BLaER1 (cell line): ENCODE measurements around the gene GOLGA7B.

ENCODE experiments used
- H3K27ac ChIP-seq: shearing (Covaris generic); formaldehyde crosslinking; 2 replicates; pipeline ENCODE4 v1.8.1; 2022
- H3K27me3 ChIP-seq: shearing (Covaris generic); formaldehyde crosslinking; 2 replicates; pipeline ENCODE4 v1.8.1; 2022
- H3K36me3 ChIP-seq: shearing (Covaris generic); formaldehyde crosslinking; 2 replicates; pipeline ENCODE4 v1.8.1; 2022
- H3K4me1 ChIP-seq: shearing (Covaris generic); formaldehyde crosslinking; 2 replicates; pipeline ENCODE4 v1.8.1; 2022
- H3K4me2 ChIP-seq: shearing (Covaris generic); formaldehyde crosslinking; 2 replicates; pipeline ENCODE4 v1.8.1; 2022
- H3K4me3 ChIP-seq: shearing (Covaris generic); formaldehyde crosslinking; 2 replicates; pipeline ENCODE4 v1.8.1; 2022
- H3K9ac ChIP-seq: shearing (Covaris generic); formaldehyde crosslinking; 2 replicates; pipeline ENCODE4 v1.8.1; 2022
- H3K9me3 ChIP-seq: shearing (Covaris generic); formaldehyde crosslinking; 2 replicates; pipeline ENCODE4 v1.8.1; 2022
- H4K20me1 ChIP-seq: shearing (Covaris generic); formaldehyde crosslinking; 2 replicates; pipeline ENCODE4 v1.8.1; 2022
- Cebpa-rat ChIP-seq: shearing (Covaris generic); IDR thresholded peaks from 2 replicates; pipeline ENCODE4 v1.8.1; 2022

Gene GOLGA7B

DNA sequence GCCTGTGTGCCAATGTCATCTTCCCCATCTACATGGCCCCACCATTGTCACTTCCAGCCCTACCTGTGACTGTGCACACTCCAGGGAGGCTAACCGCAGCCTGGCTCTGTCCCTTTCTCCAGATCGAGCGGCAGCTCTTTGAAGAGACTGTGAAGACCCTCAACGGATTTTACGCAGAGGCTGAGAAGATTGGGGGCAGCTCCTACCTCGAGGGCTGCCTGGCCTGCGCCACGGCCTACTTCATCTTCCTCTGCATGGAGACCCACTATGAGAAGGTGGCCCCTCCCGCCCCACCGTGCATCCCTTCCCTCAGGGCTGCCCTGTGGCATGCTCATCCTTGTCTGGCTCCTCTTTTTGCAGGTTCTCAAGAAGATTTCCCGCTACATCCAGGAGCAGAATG lies 14.2 kb downstream of the GOLGA7B start:
- peaks cover 7% of the 10 kb centered on the region for H3K4me1 ChIP-seq
- no peaks in the 10 kb centered on the region for H3K36me3 ChIP-seq
- TF ChIP-seq Cebpa-rat, result no peak
- H3K9me3 ChIP-seq, result no peaks in the 10 kb centered on the region
- H3K9ac ChIP-seq, result no peak overlapping the region
- no peak overlapping the region for H3K4me3 ChIP-seq
- H3K27ac ChIP-seq, result no peak overlapping the region
- 0 out of 2 replicates have a peak, but pooled peaks cover 4% of the 10 kb centered on the region for H3K27me3 ChIP-seq
- H4K20me1 ChIP-seq, result peaks cover 5% of the 10 kb centered on the region; the same call in 1 of the 2 replicates
- H3K4me2 ChIP-seq, result no peak overlapping the region

DNA sequence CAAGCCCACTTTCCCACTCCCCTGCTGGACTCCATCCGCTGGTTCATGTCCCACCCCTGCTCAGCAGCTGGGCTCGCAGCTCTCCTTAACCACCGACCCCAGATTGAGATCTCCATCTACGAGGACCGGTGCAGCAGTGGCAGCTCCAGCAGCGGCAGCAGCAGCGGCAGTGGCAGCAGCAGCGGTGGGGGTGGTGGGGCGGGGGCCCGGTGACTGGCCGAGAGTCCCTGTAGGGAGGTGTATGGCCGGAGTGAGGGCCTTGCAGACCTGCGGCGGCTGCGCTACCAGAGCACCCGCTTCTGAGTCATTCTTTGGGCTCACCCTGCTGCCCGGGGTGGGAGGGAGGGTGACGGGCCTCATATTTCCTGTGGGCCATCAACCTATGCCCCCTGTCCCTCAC lies 15.8 kb downstream of the GOLGA7B start:
- Histone ChIP-seq H3K27me3 (0 out of 2 replicates have a peak, but pooled peaks cover 4% of the 10 kb centered on the region), H3K27ac (no peak overlapping the region), H3K9me3 (no peaks in the 10 kb centered on the region), H4K20me1 (peaks cover 5% of the 10 kb centered on the region; the same call in 1 of the 2 replicates), H3K4me3 (no peak overlapping the region), H3K9ac (no peak overlapping the region), H3K4me1 (peaks cover 22% of the 10 kb centered on the region), H3K36me3 (no peaks in the 10 kb centered on the region), H3K4me2 (no peak overlapping the region)
- TF ChIP-seq Cebpa-rat, result no peak

DNA sequence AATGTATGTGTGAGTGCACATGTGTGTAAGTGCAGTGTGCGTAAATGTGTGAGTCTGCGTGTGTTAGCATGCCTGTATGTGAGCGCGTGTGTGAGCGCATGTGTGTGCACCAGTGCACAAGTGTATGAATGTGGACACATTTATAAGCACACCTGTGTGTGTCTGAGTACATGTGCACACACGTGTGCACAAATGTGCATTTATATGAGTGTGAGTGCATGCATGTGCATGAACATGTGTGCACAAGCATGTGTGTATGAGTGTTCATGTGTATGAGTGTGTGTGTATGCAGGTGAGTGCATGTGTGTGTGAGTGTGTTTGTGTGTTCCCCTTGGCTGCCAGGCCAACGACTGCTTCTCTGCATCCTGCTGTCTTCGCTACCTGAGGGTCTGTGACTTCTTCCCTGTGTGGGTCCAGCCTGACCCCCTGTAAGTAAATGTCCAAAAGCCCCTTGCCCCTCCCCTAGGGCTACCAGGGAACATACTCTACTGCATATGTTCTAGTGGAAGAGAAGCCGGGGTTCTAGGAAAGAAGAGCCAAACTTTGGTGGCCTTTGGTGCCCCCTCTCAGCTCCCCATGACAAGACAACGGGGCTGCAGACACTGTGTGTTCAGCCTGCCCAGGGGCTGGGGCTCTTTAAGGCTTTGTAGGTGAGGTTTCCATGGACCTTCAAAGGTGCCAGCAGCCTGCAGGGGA lies 17.0 kb downstream of the GOLGA7B start:
- Histone ChIP-seq H3K4me3 (no peak overlapping the region), H3K27me3 (no peaks in the 10 kb centered on the region), H3K9ac (no peak overlapping the region), H4K20me1 (no peaks in the 10 kb centered on the region), H3K4me1 (peaks cover 22% of the 10 kb centered on the region), H3K4me2 (no peak overlapping the region), H3K36me3 (no peaks in the 10 kb centered on the region), H3K9me3 (no peaks in the 10 kb centered on the region), H3K27ac (no peak overlapping the region)
- TF ChIP-seq Cebpa-rat, result no peak

DNA sequence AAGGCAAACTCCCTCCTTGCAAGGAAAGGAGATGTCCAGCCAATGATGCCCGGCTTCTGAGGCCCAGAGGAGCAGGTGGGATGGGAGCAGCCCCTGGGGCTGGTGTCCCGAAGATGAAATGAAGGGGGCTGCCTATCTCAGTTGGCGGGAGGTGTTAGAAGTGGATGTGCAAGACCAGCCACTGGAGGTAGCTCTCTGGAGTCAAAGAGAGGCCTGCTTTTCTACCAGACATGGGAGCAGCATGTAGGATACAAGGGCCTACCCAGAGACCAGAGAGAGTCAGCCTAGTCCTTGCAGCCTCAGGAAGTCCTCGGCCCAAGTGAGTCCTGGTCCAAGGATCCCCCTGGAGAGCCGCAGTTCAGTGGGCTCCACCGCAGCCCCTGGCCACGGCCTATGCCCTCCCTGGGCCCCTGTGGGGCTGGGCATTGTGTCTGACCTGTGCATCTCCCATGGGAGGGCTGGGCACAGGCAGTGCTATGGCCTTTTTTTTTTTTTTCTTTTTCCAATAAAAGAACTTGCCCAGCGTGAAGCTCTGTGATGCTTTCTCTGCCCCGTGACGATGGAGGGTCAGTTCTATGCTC lies 17.7 kb downstream of the GOLGA7B start:
- TF ChIP-seq Cebpa-rat, result no peak
- no peak overlapping the region for H3K27ac ChIP-seq
- H3K27me3 ChIP-seq, result no peaks in the 10 kb centered on the region

DNA sequence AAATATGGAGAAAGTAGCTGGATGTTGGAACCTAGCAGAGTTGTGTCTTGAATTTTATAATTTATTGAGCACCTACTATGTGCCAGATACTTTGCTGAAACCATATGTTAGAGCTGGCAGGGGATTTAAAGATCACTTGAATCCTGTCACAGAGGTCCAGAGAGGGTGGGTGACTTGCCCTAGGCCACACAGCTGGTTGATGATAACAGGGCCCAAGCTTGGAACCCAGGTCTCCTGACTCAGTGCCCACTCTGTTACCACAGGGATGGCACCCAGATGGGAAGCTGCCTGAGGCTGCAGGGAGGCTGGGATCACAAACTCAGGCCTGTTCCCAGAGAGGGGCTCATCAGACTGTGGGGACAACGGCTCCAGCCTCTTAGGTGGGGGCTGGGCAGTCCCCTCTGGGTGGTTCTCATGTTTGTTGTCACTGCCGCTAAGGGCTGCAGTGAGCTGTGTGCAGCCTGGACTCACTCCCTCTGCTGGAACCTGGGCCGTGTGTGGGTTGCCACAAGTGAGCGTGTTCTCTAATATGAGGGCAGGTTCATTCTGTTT lies 18.6 kb downstream of the GOLGA7B start:
- H3K4me2 ChIP-seq, result peak overlapping the region; percentile 83
- TF ChIP-seq Cebpa-rat, result no peak
- H4K20me1 ChIP-seq, result no peaks in the 10 kb centered on the region
- no peaks in the 10 kb centered on the region for H3K9me3 ChIP-seq
- no peak overlapping the region for H3K27ac ChIP-seq
- peaks cover 22% of the 10 kb centered on the region for H3K4me1 ChIP-seq
- no peaks in the 10 kb centered on the region for H3K36me3 ChIP-seq
- H3K4me3 ChIP-seq, result no peak overlapping the region
- H3K9ac ChIP-seq, result no peak overlapping the region
- H3K27me3 ChIP-seq, result no peaks in the 10 kb centered on the region

More for the DNA sequence above, 17.7 kb downstream of the GOLGA7B start:
- no peak overlapping the region for H3K4me2 ChIP-seq
- H3K4me3 ChIP-seq, result no peak overlapping the region
- no peaks in the 10 kb centered on the region for H3K36me3 ChIP-seq
- H3K9ac ChIP-seq, result no peak overlapping the region
- H3K9me3 ChIP-seq, result no peaks in the 10 kb centered on the region
- H3K4me1 ChIP-seq, result peaks cover 22% of the 10 kb centered on the region
- H4K20me1 ChIP-seq, result no peaks in the 10 kb centered on the region

DNA sequence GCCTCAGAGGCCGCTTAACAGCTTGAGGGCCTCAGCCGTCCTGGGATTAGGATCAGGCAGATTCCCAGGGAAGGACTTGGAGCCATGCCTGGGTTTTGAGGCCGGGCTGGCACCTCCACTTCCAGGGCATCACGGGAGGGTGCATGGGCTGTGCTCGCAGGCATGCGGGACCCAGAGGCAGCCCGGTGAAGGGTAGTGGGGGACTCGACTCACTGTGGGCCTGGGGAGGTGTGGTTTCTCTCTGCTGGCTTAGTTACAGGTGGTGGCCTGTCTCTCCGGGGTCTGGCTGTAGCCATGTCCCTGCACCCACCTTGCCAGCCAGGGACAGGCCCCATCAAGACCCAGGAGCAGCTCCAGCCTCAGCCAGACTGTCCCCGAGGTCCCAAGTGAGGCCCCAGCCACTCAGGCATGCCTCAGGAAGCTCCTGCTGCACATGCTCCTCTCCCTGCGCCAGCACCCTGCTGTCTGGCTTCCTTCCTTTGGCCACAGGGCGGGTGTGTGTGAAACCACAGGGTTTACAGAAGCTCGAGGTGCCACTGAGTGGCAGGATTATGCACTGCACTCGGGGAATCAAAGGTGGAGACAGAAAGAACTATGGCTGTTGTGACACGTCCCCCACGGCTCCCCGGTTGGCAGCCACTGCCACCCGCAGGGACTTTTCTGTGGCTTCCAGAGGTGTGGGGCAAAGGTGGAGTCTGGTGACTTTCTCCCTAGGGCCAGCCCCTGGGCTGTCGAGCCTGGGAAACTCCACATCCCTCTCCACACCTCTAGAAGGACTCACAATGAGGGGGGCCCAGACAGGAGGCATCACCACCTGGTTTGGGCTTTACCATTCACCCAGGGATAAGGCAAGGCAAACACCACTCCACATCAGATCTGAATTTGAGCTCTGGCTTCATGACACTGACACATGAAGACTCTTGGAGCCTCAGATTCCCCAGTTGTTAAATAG lies 19.7 kb downstream of the GOLGA7B start:
- Histone ChIP-seq H3K9ac (0 out of 2 replicates have a peak overlapping the region, but pooled peaks have one; percentile 21), H3K4me2 (peak overlapping the region; percentile 83), H3K4me1 (peaks cover 22% of the 10 kb centered on the region), H3K4me3 (no peak overlapping the region), H4K20me1 (no peaks in the 10 kb centered on the region), H3K9me3 (no peaks in the 10 kb centered on the region), H3K27me3 (no peaks in the 10 kb centered on the region), H3K27ac (peak overlapping the region; percentile 45), H3K36me3 (no peaks in the 10 kb centered on the region)
- TF ChIP-seq Cebpa-rat, result no peak

DNA sequence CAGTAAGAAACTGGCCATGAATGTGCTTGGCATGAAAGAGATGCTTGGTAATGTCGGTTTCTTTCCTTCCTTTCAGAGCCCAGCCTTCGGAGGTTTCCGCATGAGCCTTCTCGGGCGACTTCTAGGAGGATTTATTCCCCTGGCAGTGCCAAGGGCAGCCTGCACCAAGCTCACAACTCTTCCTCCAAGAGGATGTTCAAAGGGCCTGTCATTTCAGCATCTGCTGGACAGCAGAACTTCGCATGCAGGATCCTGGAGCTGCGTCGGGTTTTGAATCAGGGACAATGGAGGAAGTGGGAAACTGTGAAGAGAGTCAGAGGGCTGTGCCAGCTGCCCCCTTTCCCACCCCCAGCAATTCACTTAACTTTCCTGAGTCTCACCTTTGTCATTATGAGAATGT lies 21.3 kb downstream of the GOLGA7B start:
- Histone ChIP-seq H3K9ac (no peak overlapping the region), H3K4me1 (peaks cover 22% of the 10 kb centered on the region), H3K36me3 (no peaks in the 10 kb centered on the region), H3K4me3 (no peak overlapping the region), H4K20me1 (no peaks in the 10 kb centered on the region), H3K27me3 (no peaks in the 10 kb centered on the region), H3K9me3 (no peaks in the 10 kb centered on the region), H3K27ac (no peak overlapping the region), H3K4me2 (no peak overlapping the region)
- TF ChIP-seq Cebpa-rat, result no peak

DNA sequence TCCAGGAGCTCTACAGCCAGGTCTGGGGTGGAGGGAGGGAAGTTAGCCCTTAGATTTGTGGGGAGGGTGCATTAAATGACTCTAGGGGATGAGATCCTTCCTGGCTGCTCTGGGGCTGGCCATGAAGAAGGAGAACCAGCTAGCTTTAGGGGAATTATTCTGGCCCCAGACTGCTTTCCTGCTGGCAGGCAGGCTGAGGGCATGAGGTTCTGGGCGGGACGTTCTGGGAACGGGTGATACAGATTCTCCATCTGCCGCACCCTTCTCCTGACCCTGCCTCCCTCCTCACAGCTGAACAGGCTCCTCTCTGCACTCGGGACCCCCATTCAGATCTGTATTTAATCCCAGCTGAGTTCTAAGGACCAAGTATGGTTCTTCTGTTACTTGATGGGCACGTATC lies 23.9 kb downstream of the GOLGA7B start:
- Histone ChIP-seq H3K27me3 (no peaks in the 10 kb centered on the region), H3K9ac (no peak overlapping the region), H3K4me3 (no peak overlapping the region), H3K36me3 (no peaks in the 10 kb centered on the region), H3K4me1 (peaks cover 17% of the 10 kb centered on the region), H3K4me2 (no peak overlapping the region), H3K9me3 (no peaks in the 10 kb centered on the region), H4K20me1 (no peaks in the 10 kb centered on the region), H3K27ac (no peak overlapping the region)
- no peak for TF ChIP-seq Cebpa-rat

DNA sequence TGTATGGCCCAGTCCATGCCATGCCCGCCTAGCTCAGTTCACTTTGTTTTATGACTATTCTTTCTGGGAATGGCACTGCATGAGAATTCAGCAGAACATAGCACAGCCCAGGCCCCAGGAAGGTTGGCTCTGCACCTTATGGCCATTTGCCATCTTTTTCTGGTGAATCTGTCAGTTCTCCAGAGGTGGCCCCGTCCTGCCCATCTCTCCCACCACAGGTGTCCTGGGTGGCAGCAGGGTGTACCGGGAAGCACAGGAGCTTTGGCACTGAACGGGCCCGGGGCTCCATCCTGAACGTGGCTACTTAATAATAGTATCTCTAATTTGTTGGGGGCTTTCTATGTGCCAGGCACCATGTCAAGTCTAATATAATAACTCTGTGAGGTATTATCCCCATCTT lies 24.7 kb downstream of the GOLGA7B start:
- no peak overlapping the region for H3K9ac ChIP-seq
- H3K36me3 ChIP-seq, result no peaks in the 10 kb centered on the region
- no peak overlapping the region for H3K27ac ChIP-seq
- H3K4me2 ChIP-seq, result no peak overlapping the region
- no peaks in the 10 kb centered on the region for H3K27me3 ChIP-seq
- H3K4me3 ChIP-seq, result no peak overlapping the region
- no peak for TF ChIP-seq Cebpa-rat
- H4K20me1 ChIP-seq, result no peaks in the 10 kb centered on the region
- peaks cover 9% of the 10 kb centered on the region for H3K4me1 ChIP-seq
- no peaks in the 10 kb centered on the region for H3K9me3 ChIP-seq
